PC-3 (cell line): ENCODE data around the gene IGSF21.

Experiments
- CTCF ChIP-seq: fragments of 300-600 bp; sonication (generic); conservative IDR thresholded peaks from 2 replicates; pipeline ENCODE4 v1.5.1; 2017; ENCODE audit warnings: antibody characterized with exemption, low read depth, mild to moderate bottlenecking, low read length
- EZH2phosphoT487 ChIP-seq: fragments of 300-600 bp; sonication (generic); IDR thresholded peaks from 2 replicates; pipeline ENCODE4 v1.6.1; 2018; ENCODE audit warnings: mild to moderate bottlenecking, antibody characterized with exemption, low read length, borderline replicate concordance

- TF ChIP-seq EZH2phosphoT487 (no peak), CTCF (no peak)
These were observed 34.9 kb downstream of the IGSF21 start for GRCh38 chr1:18142471-18142870.
